ENCODE results near the gene HTR3B.
"Not testable (repeated sequence)": the region's sequence is repeated elsewhere in the genome, so short reads cannot be mapped to it uniquely, and the experiment has no call there.

HTR3B gene

GRCh38 chr11:113884361-113884836 is 20.2 kb upstream of the HTR3B start:
- DNase-seq (ENCODE audit: low spot score), result peak; percentile 58

- no peak for DNase-seq (ENCODE audit: low spot score)
Observed at GRCh38 chr11:113885897-113886296, 18.7 kb upstream of the HTR3B start.

- DNase-seq (ENCODE audit: low spot score), result no peak
Observed at GRCh38 chr11:113888848-113889247, 15.7 kb upstream of the HTR3B start.

DNA sequence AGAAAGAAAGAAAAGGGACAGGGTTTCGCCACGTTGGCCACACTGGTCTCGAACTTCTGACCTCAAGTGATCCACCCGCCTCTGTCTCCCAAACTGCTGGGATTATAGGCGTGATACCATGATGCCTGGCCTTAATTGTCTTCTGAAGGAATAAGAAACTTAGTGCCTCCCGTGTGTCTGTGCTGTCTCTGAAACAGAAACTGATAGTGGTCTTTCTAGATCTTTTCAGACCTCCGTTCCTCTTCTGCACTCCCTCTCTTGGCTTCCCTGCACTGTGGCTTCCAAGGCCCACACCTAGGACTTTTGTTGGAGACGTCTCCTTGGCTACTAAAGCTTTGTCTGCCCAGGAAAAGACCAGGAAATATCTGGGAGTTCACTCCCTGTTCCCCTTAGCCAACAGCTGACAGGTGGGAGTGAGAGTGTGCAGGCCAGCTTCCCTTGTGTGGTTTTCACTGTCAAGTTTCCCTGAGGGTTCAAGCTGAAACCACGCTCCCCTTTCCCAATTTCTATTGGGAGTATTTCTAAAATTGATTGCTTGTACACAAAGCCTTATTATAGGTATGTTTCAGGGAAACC is 10.1 kb upstream of the HTR3B start:
- no peak for DNase-seq (ENCODE audit: low spot score)

DNA sequence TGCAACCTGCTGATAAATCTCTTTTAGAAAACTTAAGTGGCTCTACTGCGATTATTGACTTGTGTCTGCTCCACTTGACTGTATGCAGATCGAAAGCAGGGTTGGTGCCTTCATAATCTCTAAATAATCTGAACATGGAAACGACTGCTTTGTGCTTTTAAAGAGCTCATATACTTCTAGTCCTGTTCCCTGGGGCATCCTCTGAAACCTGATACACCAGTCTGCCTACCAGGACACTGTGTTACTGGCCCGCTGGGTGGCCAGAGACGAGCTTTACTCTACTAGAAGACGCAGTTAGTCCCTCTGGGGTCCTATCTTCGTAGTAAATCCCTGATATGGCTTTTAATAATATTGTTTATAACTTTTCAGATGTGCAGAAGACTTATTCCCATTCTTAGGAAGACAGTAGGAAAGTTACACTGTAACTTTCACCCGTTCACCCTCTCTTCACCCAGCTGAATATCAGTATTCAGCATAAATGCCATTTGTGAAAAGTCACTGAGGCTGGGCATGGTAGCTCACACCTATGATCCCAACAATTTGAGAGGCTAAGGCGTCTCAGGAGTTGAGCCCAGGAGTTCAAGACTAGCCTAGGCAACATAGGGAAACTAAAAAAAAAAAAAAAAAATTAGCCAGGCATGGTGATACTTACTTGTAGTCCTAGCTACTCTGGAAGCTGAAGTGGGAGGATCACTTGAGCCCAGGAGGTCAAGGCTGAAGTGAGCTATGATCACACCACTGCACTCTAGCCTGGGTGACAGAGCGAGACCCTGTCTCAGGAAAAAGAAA is 9.0 kb upstream of the HTR3B start:
- no peak for DNase-seq (ENCODE audit: low spot score)

DNA sequence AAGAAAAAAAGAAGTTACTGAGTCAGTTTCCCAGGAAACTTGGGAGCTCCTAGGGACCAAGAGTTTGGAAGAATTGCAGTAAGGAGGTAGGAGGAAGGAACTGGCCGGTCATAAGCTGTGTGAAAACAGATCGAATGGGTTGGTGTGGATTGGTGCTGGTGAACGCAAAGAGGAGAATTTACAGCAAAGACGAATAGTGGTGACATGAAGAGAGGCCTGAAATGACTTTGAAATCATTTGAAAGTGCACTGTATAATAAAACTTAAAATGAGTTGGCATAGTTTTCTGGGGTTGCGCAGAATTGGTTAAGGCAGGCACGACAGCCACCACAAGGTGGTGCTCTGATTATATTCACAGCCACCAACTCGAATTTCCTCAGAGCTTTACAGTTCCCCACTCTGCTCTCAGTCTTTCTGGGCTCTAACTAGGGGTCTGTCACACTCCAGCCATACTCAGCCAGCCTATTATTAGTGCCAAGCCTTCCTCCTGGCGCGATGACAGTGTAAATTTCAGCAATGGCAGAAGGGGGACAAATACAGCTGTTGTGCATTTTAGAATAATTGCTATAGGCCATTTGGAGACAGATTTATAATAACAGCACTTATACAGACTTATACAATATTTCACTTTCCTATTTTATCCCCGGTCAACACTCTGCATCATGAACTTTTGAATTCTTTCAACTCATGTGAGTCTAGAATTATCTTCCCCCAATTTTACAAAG is 8.3 kb upstream of the HTR3B start:
- peak; percentile 12 for DNase-seq (ENCODE audit: low spot score)

- DNase-seq (ENCODE audit: low spot score), result no peak
Observed at GRCh38 chr11:113901141-113901540, 3.5 kb upstream of the HTR3B start.

- DNase-seq (ENCODE audit: low spot score), result no peak
Observed at GRCh38 chr11:113906038-113906437, 1.4 kb downstream of the HTR3B start.

DNA sequence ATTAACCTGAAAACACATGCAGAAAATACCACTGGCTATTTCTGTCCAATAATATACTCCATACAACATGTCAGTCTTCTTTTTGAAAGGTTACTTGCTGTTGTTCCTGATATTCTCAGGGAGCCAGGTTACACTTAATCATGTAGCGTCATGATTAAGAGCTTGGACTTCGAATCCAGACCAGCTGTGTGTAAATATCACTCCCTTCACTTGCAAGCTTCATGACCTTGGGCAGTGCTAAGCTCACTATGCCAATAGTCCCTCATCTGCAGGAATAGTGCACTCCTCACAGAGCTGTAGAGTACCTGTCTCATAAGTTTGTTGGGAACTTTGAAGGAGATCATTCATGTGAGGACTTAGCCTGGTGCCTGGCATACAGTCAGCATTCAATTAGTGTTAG is 1.9 kb downstream of the HTR3B start:
- no peak for DNase-seq (ENCODE audit: low spot score)

DNA sequence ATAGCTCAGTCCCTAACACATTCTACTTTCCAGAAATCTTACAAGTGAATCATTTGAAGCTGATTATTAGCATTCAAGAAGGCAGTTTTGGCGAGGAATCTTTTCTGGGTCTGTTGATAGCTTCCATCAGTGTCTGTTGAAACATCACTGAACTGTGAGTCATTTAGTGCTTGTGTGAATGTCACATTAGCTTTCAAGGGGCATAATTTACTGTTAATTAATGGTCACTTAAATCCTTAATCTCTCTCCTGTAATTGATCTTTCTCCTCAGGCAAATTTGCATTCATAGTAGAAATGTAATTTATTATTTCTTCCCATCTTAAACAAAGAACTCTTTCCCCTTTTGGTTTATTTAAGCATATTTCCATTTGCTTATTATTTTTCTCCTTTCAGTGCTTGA is 2.6 kb downstream of the HTR3B start:
- DNase-seq (ENCODE audit: low spot score), result no peak

GRCh38 chr11:113907681-113908080 is 3.1 kb downstream of the HTR3B start:
- DNase-seq (ENCODE audit: low spot score), result no peak

- no peak for DNase-seq (ENCODE audit: low spot score)
Observed at GRCh38 chr11:113908098-113908497, 3.5 kb downstream of the HTR3B start.

DNA sequence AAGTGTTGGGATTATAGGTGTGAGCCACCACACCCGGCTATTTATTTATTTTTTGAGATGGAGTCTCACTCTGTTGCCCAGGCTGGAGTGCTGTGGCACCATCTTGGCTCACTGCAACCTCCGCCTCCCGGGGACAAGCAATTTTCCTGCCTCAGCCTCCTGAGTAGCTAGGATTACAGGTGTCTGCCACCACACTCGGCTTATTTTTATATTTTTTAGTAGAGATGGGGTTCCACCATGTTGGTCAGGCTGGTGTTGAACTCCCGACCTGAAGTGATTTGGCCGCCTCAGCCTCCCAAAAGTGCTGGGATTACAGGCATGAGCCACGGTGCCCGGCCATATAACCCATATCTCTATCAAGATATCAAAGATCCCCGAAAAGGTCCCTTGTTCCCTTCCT is 6.9 kb downstream of the HTR3B start:
- DNase-seq (ENCODE audit: low spot score), result not testable (repeated sequence)

DNA sequence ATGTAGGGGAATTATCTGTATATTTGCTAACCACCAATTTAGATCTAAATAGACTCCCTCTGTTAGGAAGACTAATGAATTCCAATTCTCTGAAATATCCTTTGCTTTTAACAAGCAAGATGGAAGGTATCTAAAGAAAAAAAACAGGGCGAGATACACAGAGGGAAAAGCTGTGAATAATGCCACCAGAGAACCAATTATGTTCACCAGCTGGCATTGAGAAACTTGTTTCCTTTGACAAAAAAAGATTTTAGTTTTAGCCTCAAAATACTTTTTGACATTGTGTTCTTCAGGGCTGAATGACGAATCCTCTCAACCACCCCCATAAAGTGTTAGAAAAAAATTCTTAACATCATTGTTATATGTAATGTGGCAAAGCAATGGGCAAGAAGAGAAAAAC is 19.0 kb downstream of the HTR3B start:
- no peak for DNase-seq (ENCODE audit: low spot score)

DNA sequence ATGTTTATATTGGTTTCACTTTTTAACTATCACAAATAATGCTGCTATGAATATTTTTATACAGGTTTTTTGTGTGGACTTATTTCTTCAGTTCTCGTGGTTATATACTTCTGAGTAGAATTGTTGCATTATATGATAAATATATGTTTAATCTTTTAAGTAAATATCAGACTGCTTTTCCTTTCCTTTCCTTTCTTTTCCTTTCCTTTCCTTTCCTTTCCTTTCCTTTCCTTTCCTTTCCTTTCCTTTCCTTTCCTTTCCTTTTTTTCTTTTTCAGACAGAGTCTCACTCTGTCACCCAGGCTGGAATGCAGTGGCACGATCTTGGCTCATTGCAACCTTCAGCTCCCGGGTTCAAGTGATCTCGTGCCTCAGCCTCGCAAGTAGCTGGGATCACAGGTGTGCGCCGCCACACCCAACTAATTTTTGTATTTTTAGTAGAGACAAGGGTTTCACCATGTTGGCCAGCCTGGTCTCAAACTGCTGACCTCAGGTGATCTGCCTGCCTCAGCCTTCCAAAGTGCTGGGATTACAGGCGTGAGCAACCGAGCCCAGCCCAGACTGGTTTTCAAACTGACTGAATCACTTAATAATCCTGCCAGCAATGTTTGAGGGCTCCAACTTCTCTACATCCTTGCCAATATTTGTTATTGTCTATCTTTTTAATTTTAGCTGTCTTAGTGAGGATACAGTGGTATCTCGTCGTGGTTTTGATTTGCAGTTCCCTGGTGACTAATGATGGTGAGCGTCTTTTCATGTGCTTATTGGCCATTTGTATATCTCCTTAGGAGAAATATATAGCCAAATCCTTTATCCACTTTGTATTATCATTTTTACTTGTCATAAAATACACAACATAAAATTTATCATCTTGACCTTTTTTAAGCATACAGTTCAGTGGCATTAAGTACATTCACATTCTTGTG is 21.9 kb downstream of the HTR3B start:
- no peak for DNase-seq (ENCODE audit: low spot score)

- DNase-seq (ENCODE audit: low spot score), result no peak
Observed at GRCh38 chr11:113928311-113928710, 23.7 kb downstream of the HTR3B start.

GRCh38 chr11:113932788-113933187 is 28.2 kb downstream of the HTR3B start:
- DNase-seq (ENCODE audit: low spot score), result no peak

DNA sequence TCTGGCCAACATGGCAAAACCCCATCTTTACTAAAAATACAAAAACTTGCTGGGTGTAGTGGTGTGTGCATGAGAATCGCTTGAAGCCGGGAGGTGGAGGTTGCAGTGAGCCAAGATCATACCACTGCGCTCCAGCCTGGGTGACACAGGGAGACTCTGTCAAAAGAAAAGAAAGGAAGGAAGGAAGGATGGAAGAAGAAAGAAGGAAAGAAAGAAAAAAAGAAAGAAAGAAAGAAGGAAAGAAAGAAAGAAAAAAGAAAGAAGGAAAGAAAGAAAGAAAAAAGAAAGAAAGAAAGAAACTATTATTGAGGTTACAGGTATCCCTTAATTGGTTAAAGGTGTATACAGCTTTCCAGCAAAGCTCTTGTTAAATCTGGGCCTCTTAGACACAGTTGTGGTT is 29.6 kb downstream of the HTR3B start:
- not testable (repeated sequence) for DNase-seq (ENCODE audit: low spot score)

- no peak for DNase-seq (ENCODE audit: low spot score)
Observed at GRCh38 chr11:113934761-113935160, 30.2 kb downstream of the HTR3B start.

- DNase-seq (ENCODE audit: low spot score), result no peak
Observed at GRCh38 chr11:113935858-113936257, 31.3 kb downstream of the HTR3B start.

GRCh38 chr11:113937918-113938317 is 33.3 kb downstream of the HTR3B start:
- DNase-seq (ENCODE audit: low spot score), result no peak

- no peak for DNase-seq (ENCODE audit: low spot score)
Observed at GRCh38 chr11:113942256-113942655, 37.7 kb downstream of the HTR3B start.

Measured in kidney tubule cell (primary cell).